ENCODE data around the gene MYH16. TPM values are rescaled to one million over a fixed set of nuclear protein-coding genes. Genes with fewer than 3 reads are reported as not detected.
A peak's percentile ranks its signal among the peaks of the same experiment; 100 is the strongest.

MYH16 gene
- polyA plus RNA-seq, 1 experiment, result not detected

DNA sequence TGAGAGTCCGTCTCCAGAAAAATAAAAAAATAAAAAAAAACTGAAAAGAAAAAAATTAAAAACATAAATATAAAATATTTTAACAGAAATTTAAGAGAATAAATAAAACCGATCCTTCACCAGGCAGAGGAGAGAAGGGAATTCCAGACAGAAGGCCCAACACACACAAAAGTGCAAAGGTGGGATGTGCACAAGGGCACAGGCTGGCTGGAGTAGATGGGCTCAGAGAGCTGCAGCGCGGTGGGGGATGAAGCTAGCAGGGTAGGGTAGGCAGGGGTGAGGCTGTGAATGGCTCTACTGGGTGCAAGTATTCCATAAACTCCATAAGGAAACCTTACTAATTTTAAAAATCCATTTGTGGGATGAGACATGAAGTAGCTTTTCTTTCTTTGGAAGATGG, 37.4 kb downstream of the MYH16 start:
- TF ChIP-seq CTCF (IDR thresholded peaks at IDR 0.05; ENCODE audit: low read depth, low read length), result no peak
- ChIA-PET POLR2A (no interaction called here), CTCF (interaction anchor here (0.6 to 2.9 kb wide), 5 partner anchors 14 to 324 kb away, joined by 3 to 19 read pairs (median 5); no protein-coding TSS in a partner anchor)
- peaks cover 12% of the 10 kb centered on the region for H3K9me3 ChIP-seq (ENCODE audit: control insufficient read depth, insufficient read depth, low read length)
- H3K27ac ChIP-seq (ENCODE audit: low read depth, low read length), result no peak overlapping the region
- DNase-seq (ENCODE audit: low read depth, low spot score), result no peak
- no peaks in the 10 kb centered on the region for H3K27me3 ChIP-seq (ENCODE audit: control insufficient read depth, insufficient read depth, low read length)
- H3K4me3 ChIP-seq (ENCODE audit: low read depth, low read length), result no peak overlapping the region

DNA sequence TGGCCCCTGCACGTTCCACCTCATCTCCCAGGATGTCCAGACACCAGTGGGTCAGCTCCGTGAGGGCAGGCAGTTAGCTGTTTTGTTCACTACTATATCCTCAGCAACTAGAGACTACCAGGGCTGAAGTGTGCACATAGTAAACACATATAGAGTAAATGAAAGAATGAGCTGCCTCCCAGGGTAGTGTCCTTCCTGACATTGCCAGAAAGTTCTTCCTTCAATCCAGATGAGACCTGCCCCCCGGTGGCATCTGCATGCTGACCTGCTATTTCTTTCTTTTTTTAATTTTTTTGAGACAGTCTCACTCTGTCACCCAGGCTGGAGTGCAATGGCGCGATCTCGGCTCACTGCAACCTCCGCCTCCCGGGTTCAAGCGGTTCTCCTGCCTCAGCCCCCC, 39.1 kb downstream of the MYH16 start:
- Histone ChIP-seq H3K9me3 (ENCODE audit: control insufficient read depth, insufficient read depth, low read length) (peaks cover 12% of the 10 kb centered on the region), H3K4me3 (ENCODE audit: low read depth, low read length) (no peak overlapping the region), H3K27ac (ENCODE audit: low read depth, low read length) (no peak overlapping the region), H3K27me3 (ENCODE audit: control insufficient read depth, insufficient read depth, low read length) (no peaks in the 10 kb centered on the region)
- ChIA-PET CTCF (interaction anchor here (0.9 to 2.6 kb wide), 5 partner anchors 191 to 284 kb away, joined by 3 to 24 read pairs (median 5); no protein-coding TSS in a partner anchor), POLR2A (no interaction called here)
- no peak for TF ChIP-seq CTCF (IDR thresholded peaks at IDR 0.05; ENCODE audit: low read depth, low read length)
- DNase-seq (ENCODE audit: low read depth, low spot score), result no peak

DNA sequence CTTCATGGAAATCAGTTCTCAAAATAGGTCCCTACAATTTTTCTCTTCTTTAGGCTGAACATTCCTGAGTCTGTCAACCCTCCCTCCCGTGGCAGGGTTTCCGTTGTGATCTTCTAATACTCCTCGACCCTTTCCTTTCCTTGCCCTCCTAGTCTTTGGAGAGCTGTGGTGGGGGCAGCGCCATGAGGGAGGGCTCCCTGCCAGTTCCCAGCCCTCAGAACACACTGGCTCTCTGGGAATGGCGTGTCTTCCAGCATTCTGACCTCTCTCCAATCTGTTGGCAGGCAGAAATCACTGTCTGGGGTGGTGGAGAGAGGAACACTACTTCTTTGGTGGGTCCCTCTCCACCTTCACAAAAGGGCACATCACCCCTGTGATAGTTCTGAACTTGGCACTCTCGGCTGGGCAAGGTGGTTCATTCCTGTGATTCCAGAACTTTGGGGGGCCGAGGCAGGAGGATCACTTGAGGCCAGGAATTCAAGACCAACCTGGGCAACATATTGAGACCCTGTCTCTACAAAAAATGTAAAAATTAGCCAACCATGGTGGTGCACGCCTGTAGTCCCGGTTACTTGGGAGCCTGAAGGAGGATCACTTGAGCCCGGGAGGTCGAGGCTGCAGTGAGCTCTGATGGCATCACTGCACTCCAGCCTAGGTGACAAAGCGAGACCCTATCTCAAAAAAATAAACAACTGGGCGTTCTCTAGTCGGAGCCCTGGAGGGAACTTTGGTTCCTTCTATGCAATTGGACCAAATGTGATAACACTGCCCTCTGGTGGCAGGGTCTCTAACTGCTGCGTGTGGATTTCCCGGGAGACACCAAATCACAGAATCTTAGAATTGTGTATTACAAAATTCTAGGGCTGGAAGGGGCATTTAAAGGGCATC, 39.9 kb downstream of the MYH16 start:
- no peaks in the 10 kb centered on the region for H3K27me3 ChIP-seq (ENCODE audit: control insufficient read depth, insufficient read depth, low read length)
- peak; percentile 26 for DNase-seq (ENCODE audit: low read depth, low spot score)
- H3K27ac ChIP-seq (ENCODE audit: low read depth, low read length), result no peak overlapping the region
- ChIA-PET POLR2A (no interaction called here), CTCF (interaction anchor here (0.6 to 2.6 kb wide), 34 partner anchors 10 to 299 kb away, joined by 3 to 24 read pairs (median 5); partner anchors contain the start of gene ARPC1A)
- TF ChIP-seq CTCF (IDR thresholded peaks at IDR 0.05; ENCODE audit: low read depth, low read length), result peak; percentile 93
- no peak overlapping the region for H3K4me3 ChIP-seq (ENCODE audit: low read depth, low read length)
- H3K9me3 ChIP-seq (ENCODE audit: control insufficient read depth, insufficient read depth, low read length), result peaks cover 12% of the 10 kb centered on the region

GRCh38 chr7:99313204-99313573, 40.5 kb downstream of the MYH16 start:
- POLR2A ChIA-PET, result no interaction called here
- Histone ChIP-seq H3K27me3 (ENCODE audit: control insufficient read depth, insufficient read depth, low read length) (no peaks in the 10 kb centered on the region), H3K27ac (ENCODE audit: low read depth, low read length) (no peak overlapping the region), H3K9me3 (ENCODE audit: control insufficient read depth, insufficient read depth, low read length) (peaks cover 12% of the 10 kb centered on the region), H3K4me3 (ENCODE audit: low read depth, low read length) (no peak overlapping the region)
- CTCF ChIA-PET, result interaction anchor here (0.6 to 2.6 kb wide), 33 partner anchors 10 to 300 kb away, joined by 3 to 24 read pairs (median 5); partner anchors contain the start of gene ARPC1A
- no peak for TF ChIP-seq CTCF (IDR thresholded peaks at IDR 0.05; ENCODE audit: low read depth, low read length)
- DNase-seq (ENCODE audit: low read depth, low spot score), result no peak

DNA sequence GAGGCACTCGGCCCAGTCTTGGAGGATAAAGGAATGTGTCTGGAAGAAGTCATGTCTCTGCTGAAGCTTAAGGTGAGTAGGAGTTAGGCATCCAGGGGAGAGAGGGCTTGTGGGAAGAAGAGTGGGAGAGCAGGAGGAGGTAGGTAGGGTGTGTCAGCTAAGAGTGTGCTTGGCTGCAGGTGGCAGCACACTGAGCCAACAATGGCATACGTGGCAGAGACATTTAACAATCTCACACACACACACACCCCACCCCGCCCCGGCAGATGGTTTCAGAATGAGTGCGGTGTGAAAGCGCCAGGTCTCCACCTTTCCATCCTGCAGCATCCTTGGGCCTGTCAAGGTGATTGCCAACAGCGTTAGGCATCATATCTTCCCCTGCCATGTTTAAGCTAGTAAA, 41.9 kb downstream of the MYH16 start:
- H3K27ac ChIP-seq (ENCODE audit: low read depth, low read length), result no peak overlapping the region
- DNase-seq (ENCODE audit: low read depth, low spot score), result no peak
- CTCF ChIA-PET, result interaction anchor here (0.7 to 2.6 kb wide), 3 partner anchors 10 to 278 kb away, joined by 3 to 13 read pairs (median 8); no protein-coding TSS in a partner anchor
- POLR2A ChIA-PET, result interaction anchor here (0.6 kb wide), 1 partner anchor 17 kb away, joined by 9 read pairs; no protein-coding TSS in a partner anchor
- H3K9me3 ChIP-seq (ENCODE audit: control insufficient read depth, insufficient read depth, low read length), result peaks cover 12% of the 10 kb centered on the region
- TF ChIP-seq CTCF (IDR thresholded peaks at IDR 0.05; ENCODE audit: low read depth, low read length), result no peak
- H3K4me3 ChIP-seq (ENCODE audit: low read depth, low read length), result no peak overlapping the region
- no peaks in the 10 kb centered on the region for H3K27me3 ChIP-seq (ENCODE audit: control insufficient read depth, insufficient read depth, low read length)

Data from AG04450 (cell line).